PC-3 (cell line): ENCODE measurements around the gene SULT1C3.

Source experiments
- EZH2phosphoT487 ChIP-seq: fragments of 300-600 bp; sonication (generic); IDR thresholded peaks from 2 replicates; pipeline ENCODE4 v1.6.1; 2018; ENCODE audit warnings: mild to moderate bottlenecking, antibody characterized with exemption, low read length, borderline replicate concordance
- TF ChIP-seq, protein P1 (sequence below): fragments of 300-600 bp; sonication (generic); conservative IDR thresholded peaks from 2 replicates; pipeline ENCODE4 v1.5.1; 2017; ENCODE audit warnings: antibody characterized with exemption, low read depth, mild to moderate bottlenecking, low read length

- TF ChIP-seq, protein P1, sequence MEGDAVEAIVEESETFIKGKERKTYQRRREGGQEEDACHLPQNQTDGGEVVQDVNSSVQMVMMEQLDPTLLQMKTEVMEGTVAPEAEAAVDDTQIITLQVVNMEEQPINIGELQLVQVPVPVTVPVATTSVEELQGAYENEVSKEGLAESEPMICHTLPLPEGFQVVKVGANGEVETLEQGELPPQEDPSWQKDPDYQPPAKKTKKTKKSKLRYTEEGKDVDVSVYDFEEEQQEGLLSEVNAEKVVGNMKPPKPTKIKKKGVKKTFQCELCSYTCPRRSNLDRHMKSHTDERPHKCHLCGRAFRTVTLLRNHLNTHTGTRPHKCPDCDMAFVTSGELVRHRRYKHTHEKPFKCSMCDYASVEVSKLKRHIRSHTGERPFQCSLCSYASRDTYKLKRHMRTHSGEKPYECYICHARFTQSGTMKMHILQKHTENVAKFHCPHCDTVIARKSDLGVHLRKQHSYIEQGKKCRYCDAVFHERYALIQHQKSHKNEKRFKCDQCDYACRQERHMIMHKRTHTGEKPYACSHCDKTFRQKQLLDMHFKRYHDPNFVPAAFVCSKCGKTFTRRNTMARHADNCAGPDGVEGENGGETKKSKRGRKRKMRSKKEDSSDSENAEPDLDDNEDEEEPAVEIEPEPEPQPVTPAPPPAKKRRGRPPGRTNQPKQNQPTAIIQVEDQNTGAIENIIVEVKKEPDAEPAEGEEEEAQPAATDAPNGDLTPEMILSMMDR: no peak
- TF ChIP-seq EZH2phosphoT487: no peak
Observed at GRCh38 chr2:108268001-108268400, 28.2 kb downstream of the SULT1C3 start.
